Colon (tissue), 2 donors: ENCODE data around the gene FBXL2.
"Not testable (repeated sequence)": the region's sequence is repeated elsewhere in the genome, so short reads cannot be mapped to it uniquely, and the experiment has no call there.

Experiments used
- FAIRE-seq: peaks from 2 replicates; lab custom pipeline; 2012; peaks lifted over from hg19 to GRCh38; lab: Jason Lieb, UNC
- donor health status: control.
- donor health status: control.

Gene FBXL2

DNA sequence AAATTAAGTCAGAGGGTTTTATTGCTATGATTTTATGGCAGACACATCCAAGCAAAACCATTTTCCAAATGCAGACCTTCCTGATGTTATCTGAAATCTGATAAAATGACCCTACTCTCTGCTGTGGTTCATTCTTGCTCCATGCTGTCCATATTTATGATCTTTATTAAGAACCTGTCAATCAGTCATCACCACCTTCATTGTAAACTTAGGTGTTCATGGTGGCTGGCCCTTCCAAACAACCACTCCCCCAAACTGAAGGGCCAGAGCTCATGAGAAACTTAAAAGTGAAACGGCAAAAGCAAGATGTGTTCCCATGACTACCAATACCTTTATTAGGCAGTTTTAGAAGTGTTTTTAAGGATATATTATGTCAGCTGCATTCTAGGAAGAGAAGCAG, 109.4 kb downstream of the FBXL2 start:
- FAIRE-seq = no peak

DNA sequence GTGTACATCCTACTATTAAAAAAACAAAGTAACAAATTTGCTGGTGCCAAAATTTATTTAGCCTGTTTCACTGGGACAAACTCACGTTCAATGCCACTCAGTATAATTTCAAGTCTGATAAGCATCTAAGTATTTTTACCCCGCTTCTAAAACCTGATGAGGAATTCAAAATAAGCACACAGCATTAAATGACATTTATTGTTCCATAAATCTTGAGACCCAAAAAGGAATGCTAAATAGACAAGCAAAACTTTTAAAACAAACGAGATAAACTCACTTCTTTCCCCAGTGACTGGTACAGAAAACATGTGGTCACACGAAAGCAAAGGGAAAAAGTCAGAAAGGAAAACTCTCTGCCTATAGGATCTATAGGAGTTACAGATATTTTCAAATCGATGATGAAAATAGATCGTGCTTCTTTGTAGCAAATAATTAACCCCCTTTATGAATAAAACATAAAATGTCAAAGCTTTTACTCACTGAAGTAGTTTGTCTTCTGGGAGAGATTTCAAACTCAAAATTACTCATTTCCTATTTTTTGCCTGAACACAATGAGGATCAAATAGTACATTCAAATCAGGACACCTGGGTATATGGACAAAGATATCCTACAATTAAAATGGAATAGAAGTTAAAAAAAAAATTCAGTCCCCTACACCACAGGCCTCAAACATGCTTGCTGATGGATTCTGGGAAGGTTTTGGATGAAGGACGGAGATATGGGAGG, 111.3 kb downstream of the FBXL2 start:
- no peak for FAIRE-seq

DNA sequence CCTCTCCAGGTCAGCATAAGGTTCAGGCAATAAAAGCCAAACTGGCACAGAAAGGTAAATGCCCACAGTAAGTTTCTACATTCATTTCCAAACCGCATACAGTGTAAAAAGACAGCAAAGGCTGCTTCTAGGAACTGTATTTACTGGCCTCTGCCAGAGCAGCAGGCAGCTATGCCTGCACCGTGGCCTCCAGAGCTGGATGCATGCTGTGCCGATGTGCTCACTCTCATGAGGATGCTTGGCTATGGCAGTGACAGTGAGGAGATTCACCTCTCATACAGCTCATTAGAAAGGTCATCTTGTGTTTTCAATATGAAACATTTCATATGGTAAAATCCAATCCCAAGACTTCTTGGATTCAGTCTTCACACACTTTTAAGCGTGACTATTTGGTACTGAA, 112.7 kb downstream of the FBXL2 start:
- no peak for FAIRE-seq

DNA sequence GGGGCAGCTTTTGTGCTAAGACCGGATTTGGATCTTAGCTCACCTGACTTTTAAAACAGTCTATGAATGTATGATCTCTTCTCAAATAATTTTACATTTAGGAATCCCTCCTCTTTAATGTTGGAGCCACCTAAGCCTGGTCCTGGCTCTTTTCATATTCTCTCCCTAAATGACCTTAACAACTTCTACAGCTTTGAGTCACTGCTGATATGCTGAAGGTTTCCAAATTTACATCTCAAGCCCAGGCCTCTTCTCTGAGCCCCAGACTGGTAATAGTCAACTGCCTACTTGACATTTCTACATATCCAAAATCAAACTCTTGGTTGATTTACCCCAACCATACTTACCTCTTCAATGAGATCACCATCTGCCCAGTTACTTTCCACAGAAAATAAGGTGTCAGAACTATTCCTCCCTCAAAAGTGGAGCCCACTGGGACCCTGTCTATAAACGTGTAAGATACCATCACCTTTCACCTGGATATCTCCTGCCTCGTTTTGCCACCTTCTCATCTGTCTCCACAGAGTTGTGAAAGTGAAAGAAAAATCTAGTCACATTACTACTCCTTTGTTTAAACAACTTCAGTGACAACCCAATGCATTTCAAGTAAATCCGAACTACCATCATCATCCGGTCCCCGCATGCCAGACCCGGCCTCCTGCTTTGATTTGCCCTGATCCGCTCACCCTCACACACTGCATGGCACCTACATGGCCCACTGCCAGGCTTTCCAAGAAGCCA, 114.2 kb downstream of the FBXL2 start:
- no peak for FAIRE-seq

DNA sequence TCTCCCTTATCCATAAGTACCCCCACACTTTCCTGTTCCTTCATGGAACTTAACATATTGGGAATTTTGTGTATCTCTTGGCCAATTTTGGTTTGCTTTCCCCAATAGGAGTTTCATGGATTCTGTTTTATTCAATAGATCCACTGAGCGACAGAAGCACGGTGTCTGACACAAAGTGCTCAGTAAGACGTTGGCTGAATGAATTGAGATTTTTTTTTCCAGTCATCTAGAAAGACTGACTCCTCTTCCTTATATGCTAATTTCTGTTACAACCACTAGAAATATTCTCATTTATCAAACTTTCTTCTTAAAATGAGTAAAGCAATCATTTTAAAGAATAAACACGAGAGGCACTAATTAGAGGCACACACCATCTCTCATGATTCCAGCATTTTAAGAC, 114.9 kb downstream of the FBXL2 start:
- no peak for FAIRE-seq

DNA sequence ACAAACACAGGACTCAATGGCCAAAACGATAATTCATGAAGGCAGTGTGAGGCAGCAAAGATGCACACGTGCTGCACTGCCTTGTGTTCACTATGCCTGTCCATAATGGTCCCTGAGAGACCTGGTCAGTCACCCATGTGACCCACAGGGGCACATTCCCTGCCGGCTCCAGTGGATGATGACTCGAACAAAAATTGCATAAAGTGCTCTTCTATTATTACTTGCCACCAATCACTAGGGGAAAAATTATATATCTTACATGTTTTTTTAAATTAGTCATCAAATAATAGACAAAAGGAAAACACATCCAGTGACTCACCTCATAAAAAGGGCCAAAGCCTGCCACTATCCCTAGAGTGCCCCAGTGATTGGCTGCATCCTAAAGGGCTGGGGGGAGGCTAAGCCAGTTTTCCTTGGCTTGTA, 115.5 kb downstream of the FBXL2 start:
- no peak for FAIRE-seq

DNA sequence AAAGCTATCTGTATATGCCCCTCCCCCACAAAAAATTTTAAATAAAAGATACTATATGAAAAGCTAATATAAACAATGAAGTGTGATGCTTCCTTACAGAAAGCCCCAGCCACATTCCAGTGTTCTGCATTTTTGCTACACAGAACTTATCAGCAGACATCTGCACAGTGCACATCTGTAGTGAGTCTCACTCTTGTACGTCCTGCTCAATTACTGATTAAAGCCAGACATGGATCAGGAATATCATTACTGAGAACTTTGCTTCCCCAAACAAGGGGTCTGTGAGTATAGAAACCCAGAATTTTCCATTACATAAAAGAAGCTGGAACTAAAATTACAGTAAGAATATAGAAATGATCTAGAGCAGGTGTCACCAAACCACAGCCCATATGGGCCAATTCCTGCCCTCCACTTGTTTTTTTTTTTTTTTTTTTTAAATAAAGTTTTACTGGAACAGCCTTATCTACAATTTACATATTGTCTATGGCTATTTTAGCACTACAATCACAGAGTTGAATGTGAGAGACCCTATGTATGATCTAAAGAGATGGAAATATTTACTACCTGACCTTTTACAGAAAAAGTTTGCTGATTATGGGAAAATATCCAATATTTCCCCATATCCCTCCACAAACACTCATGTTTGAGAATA, 117.3 kb downstream of the FBXL2 start:
- FAIRE-seq = no peak

- FAIRE-seq = no peak
These were observed 118.7 kb downstream of the FBXL2 start for GRCh38 chr3:33395900-33396299.

- no peak for FAIRE-seq
These were observed 121.2 kb downstream of the FBXL2 start for GRCh38 chr3:33398410-33398809.

DNA sequence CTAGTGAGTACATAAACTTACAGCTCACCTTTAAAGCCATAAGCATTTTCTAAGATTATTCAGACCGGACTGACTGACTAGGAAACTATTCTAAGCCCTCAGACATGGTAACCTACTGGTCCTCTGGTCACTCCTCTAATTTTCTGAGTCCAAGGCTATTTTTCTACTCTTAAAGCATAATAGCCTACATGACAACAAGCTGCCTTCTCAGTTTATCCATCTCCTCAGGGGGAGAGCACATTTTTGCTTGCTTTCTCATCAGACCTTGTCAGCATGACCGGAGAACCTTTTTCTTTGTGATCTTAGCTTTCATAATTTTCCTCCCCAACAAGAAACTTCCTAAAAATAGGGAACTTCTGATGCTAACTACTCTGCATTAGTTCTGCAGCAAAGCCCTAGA, 124.5 kb downstream of the FBXL2 start:
- FAIRE-seq = no peak

GRCh38 chr3:33402936-33403335, 125.7 kb downstream of the FBXL2 start:
- FAIRE-seq = no peak

DNA sequence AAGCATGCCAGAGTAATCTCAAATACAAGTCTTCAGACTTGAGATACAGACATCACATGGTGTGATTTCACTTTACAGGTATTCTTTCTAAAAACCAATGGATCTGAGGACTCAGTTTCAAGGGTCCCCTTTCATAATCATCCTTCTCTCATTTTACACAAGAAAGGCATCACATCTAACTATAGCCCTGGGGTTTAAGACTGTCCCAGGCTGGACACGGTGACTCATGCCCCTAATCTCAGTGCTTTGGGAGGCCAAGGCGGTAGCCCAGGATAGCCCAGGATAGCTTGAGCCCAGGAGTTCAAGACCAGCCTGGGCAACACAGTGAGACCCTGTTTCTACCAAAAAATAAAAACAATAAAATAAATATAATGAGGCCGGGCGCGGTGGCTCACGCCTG, 126.5 kb downstream of the FBXL2 start:
- FAIRE-seq = no peak

DNA sequence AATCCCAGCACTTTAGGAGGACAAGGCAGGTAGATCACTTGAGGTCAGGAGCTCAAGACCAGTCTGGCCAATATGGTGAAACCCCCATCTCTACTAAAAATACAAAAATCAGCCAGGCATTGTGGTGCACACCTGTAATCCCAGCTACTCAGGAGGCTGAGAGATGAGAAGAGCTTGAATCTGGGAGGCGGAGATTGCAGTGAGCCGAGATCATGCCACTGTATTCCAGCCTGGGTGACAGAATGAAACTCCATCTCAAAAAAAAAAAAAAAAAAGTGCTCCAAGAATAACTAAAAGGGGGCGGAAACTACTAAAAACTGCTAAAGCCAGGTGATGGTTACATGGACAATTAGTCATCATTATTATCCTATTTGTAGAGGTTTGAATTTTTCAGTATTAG, 133.6 kb downstream of the FBXL2 start:
- not testable (repeated sequence) for FAIRE-seq

DNA sequence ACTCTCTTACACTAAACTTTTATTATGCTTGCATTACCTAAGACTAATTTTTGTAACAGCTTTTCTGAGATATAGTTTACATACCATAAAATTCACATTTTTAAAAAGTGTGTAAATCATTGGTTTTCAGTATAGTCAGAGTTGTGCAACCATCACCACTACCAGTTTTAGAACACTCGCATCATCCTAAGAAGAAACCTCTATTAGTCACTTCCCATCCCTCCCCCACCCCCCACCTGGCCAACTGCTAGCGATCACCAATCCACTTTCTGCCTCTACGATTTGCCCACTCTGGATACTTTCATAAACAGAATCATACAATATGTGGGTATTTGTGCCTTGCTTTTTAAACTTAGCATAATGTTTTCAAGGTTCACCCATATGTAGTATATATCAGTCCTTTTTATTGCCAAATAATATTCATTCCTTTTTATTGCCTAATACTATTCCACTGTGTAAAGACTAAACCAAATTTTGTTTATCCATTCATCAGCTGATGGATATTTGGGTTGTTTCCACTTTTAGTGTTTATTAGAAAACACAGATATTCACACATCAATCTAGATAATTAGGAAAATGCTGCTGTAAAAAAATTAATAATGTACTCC, 139.9 kb downstream of the FBXL2 start:
- FAIRE-seq = no peak

DNA sequence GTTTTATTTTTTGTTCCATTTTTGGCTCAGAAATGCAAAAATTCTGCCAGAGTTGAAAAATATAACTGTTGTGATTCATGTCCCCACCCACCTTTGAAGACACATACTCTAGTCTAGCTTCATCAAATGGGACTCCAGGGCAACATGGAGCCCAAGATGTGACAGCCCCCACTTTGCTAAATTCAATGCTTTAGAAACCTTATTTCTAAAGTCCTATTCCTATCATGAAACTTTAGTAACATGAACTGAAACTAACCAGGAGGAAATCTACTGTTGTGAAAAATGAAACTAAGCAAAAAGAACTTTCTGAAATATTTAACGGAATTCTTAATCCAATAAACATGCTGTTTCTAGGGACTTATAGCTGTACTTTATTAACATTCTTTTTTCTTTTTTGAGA, 142.7 kb downstream of the FBXL2 start:
- no peak for FAIRE-seq

DNA sequence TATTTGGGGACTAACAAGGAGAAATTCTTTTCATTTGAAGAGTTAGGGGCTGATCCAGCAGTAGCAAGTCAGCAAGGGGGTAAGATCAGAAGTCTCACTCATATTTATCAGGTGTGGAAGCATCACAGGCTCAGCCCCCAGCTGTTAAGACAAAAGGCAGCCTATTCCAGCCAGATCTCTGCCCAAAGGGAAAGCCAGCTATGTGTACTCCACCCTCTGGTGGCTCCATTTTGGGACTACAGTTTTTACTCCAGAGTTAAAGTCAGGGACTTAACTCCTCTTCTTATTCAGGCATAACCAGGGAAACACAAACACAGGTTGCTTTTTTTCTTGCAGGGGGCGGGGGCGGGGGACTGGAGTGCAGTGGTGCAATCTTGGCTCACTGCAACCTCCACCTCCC, 143.7 kb downstream of the FBXL2 start:
- no peak for FAIRE-seq

DNA sequence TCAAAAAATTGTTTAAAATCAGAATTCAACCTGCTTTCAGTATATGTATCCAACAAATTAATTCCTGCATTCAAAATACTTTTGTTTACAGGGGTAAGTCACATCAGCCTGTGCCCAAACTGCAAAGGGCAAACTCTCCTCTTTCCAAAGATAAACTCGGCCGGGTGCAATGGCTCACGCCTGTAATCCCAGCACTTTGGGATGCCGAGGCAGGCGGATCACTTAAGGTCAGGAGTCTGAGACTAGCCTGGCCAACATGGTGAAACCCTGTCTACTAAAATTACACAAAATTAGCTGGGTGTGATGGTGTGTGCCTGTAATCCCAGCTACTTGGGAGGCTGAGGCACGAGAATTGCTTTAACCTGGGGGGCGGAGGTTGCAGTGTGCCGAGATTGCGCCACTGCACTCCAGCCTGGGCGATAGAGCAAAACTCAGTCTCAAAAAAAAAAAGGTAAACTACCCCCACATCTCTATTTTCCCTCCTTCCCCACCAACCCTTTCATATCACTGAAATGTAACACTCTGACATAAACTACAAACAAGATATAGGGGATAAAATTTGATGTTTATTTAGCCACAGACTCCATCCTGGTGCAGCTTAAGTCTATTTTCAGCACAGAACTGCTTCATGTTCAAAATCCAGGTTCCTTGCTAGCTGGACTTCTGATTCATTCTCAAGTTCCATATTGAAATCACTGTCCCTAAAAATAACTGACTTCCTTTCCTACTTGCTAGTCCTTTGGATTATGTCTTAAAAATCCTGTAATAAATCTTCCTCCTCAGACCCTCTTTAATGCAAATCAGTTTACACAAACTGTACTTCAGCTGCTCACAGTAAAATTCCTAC, 147.6 kb downstream of the FBXL2 start:
- no peak for FAIRE-seq

DNA sequence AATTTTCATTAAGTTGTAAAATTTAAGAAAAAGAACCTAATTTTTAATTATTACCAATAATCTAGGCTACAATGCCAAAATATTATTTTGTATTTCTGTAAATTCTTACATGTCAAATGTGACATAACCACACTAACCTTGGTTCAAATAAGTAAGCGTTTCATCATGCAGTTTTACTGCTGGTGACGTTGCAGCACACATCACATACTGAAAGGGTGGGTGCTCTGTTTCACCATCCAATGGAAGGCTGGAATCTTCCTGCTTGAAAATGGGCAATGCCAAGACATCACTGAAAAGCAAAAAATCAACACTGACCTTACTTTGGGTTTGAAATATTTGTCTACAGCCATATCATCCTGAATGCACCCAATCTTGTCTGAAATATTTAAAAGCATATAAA, 148.2 kb downstream of the FBXL2 start:
- no peak for FAIRE-seq

DNA sequence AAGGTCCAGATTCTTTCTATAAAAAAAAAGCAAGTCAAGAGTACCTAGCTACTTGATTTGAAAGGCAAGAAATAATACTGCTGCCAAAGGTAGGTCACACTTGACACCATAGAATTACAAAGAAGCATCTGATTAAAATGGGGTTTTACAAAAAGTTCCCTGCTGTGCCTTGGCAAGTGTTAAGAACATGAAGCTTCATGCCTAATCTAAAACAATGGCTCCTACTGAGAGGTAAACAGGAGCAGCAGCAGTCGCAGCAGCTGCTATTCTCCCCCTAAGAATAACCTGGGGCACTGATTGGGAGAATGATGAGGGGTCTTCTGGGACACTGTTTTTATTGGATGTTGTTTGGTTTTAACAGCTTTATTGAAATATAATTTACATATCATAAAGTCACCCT, 148.8 kb downstream of the FBXL2 start:
- FAIRE-seq = no peak

GRCh38 chr3:33426630-33427317, 149.5 kb downstream of the FBXL2 start:
- FAIRE-seq = peak; percentile 82

GRCh38 chr3:33428734-33429133, 151.5 kb downstream of the FBXL2 start:
- FAIRE-seq = no peak
